GM03348 (cell line): Measurements from ENCODE around the gene NOTCH4.
A peak's percentile ranks its signal among the peaks of the same experiment; 100 is the strongest.

ENCODE experiments used
- DNase-seq: peaks from one replicate; pipeline ENCODE4 v3.0.0; 2012; ENCODE audit warnings: low spot score

Gene NOTCH4

DNA sequence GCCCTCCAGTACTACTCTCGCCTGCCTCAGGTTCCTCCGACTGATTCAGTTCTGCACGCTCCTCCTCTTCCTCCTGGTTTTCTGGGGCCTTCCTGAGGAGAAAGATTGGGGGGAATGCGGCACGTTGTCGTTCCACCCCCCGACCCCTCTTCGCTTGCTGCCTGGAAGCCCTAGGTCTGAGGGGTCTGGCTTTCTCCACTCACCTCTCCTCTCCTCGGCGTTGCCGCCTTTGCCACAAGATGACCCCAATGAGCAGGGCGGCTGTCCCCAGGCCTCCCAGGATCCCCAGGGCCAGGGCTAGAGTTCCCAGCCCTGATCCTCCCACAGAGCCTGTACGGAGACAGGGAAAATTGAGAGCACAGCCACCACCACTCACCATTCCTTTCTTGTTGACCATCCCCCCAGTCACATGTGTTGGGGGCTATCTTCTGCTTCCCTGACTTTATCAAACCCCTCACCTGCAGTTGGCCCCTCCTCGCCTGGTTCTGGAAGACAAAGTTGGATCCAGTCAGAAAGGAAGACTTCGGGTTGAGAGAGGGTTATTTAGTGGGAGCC lies 42.6 kb downstream of the NOTCH4 start:
- DNase-seq = no peak

GRCh38 chr6:32179766-32180405 lies 44.0 kb downstream of the NOTCH4 start:
- DNase-seq = no peak

DNA sequence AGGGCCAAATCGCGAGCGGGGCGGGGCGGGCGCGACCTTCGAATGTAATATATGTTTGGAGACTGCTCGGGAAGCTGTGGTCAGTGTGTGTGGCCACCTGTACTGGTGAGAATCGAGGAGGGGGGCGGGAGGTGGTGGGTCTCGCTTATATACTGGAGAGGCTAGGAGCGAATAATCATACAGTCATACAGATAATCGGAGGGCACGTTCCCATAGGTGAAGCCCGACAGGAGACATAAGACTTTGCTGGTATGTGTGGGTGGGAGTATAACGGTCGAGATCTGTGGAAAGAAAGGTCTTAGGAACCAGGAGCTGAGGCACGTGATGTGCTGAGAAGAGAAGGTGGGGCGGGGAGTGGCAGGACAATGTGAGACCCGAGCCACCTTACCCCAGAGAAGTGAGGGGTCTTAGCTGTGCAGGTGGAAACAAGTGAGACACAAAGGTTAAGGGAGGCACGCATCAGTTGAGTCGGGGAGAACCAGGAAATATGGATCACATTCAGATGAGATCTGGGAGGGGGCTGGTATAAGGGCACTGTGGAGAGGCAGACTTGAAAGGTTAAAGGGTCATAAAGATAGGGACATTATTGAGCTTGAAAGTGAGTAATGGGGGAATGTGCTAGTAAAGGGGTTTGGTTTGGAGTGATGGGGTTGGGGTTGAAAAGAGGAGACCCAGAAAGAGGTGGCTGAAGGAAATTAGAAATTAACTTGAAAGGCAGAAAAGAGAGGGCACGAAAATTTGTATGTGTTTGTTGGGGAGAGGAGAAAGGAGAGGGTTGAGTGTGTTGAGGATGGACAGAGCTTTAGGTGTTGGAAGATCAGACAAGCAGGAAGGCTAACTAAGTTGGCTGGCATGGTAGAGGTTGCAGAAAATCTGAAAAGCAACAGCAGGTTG lies 45.1 kb downstream of the NOTCH4 start:
- no peak for DNase-seq

GRCh38 chr6:32177788-32178546 lies 45.9 kb downstream of the NOTCH4 start, which contains the start of gene RNF5:
TSS of gene RNF5 (plus strand) at chr6:32178405. CDS start at chr6:32178512, 107 bp downstream.
- peak; percentile 95 for DNase-seq

GRCh38 chr6:32177183-32177787 lies 46.6 kb downstream of the NOTCH4 start:
- DNase-seq = no peak

DNA sequence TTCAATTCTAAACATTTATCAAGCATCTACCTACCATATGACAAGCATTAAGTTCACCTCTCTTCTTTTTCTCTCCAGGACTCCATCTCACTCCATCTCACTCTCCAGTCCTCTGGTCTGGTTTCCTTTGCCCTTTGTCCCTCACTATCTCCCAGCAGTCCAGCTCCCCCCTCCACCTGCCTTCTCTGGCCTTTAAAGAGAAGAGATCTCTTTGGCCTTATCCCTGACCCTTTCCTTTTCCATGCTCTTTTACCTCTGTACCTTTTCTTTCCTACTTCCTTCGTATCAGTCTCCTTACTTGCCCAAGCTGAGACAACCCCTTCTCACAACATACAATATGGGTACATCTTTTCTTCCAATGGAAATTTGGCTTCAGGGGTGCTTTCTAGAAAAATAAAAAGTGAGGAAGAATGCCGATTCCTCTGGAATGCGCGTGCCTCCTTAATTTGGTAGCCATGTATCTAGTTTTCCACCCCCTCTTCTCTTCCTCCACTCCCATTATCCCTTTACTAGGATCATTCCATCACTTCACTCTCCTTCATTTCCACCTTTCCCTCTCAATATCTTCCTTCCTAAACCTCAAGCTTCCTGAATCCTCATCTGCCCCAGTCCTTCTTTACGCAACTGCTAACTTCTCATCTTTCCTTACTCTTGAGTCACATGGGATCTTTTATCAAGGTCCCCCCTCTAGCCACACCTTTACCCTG lies 47.2 kb downstream of the NOTCH4 start:
- DNase-seq = no peak

- peak; percentile 98 for DNase-seq
These were observed 48.0 kb downstream of the NOTCH4 start, which contains the start of gene AGPAT1 for GRCh38 chr6:32175711-32176475. TSS of gene AGPAT1 (minus strand) at chr6:32176084. CDS start at chr6:32171496, 4,588 bp downstream.

GRCh38 chr6:32175322-32175710 lies 48.6 kb downstream of the NOTCH4 start:
- DNase-seq = no peak

DNA sequence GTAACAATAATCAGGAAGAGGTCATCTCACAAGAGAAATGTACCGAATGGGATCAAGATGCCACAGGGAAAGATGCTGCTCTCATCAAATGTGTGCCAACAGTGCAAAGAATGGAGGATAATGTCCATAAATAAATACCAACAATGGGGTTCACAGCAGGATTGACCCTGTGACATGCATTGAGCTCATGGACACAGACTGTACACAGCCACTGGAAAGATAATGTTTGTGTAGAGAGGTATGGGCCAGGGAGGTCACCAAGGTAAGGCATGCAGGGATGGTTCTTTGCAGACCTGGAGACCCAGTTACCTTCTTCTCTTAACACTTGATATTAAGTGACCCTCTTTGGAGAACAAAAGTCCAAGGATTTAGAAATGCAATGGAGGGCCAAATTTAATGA lies 49.5 kb downstream of the NOTCH4 start:
- no peak for DNase-seq

GRCh38 chr6:32173051-32173727 lies 50.7 kb downstream of the NOTCH4 start:
- no peak for DNase-seq

DNA sequence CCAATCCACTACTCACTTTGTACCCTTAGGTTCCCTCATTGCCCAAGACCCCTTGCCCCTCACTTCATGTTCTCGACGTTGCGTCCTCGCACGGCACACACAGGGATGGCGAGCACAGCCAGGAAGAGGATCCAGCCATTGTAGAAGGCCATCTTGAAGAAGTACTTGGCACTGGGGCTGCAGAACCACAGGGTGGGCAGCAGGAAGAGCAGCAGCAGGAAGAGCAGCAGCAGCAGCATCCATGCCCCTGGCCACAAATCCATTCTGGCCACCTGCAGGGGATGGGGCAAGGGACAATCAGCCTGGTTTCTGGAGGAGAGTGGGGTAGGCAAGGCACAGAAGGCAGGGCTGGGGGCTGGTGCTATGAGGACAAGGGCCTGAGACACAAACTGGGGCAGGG lies 52.6 kb downstream of the NOTCH4 start:
- DNase-seq = no peak

- no peak for DNase-seq
These were observed 53.6 kb downstream of the NOTCH4 start for GRCh38 chr6:32170294-32170693.

- peak; percentile 20 for DNase-seq
These were observed 54.9 kb downstream of the NOTCH4 start for GRCh38 chr6:32168807-32169591.

GRCh38 chr6:32168350-32168749 lies 55.5 kb downstream of the NOTCH4 start:
- DNase-seq = no peak

GRCh38 chr6:32167761-32168262 lies 56.1 kb downstream of the NOTCH4 start:
- DNase-seq = no peak

DNA sequence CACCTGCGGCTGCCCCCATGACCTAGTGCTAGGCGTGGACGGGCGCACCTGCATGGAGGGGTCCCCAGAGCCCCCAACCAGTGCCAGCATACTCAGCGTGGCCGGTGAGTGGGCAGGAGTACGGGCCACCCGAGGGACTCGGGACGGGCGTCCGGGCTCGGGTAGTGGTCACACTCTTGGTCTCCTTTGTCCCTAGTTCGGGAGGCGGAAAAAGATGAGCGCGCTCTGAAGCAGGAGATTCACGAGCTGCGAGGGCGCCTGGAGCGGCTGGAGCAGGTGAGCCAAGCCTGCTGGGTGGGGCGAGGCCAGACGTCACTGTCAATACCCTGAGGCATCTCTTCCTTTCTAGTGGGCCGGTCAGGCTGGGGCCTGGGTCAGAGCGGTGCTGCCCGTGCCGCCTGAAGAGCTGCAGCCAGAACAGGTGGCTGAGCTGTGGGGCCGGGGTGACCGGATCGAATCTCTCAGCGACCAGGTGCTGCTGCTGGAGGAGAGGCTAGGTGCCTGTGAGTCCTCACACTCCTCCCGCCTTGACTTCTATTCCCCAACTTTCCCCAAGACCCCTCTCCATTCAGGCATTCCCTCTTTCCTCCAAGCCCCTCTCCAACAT lies 56.6 kb downstream of the NOTCH4 start:
- DNase-seq = no peak

- no peak for DNase-seq
These were observed 57.3 kb downstream of the NOTCH4 start for GRCh38 chr6:32166411-32167061.

GRCh38 chr6:32164295-32164694 lies 59.6 kb downstream of the NOTCH4 start, which contains the start of gene EGFL8:
TSS of gene EGFL8 (plus strand) at chr6:32164595. CDS start at chr6:32166166, 1,571 bp downstream.
- DNase-seq = no peak
